ENCODE results near the gene ETV6.

ETV6 gene

DNA sequence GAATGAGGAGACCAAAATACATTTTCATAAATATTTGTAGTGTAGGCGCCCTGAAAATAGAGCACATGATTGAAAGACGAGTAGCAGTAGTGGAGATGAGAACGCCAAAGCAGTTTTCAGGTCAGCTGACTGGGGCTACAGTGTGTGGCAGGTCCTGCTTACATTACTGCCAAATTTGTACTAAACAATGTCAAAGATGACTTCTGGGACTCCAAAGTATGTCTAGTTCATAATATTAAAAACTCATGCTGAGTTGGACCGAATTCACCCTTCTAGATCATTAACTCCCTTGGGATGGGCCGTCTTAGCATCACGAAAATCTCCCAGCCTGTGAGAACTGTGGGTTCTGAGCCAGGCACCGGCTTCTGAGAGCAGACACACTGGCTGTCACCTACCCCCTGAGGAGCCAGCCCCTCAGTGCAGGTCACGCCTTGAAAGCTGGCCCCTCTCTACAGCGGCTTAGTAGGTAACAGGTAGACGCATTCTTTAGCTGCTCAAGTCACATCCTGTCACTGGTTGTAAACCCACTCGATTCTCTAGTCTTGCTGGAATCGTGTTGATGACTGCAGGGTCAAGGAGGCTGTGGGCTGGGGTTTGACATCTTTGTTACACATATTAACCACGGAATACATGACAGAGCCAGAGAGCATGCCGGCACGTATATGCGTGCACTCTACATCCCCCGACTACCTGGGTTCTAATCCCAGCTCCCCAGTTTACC, 210.4 kb downstream of the ETV6 start:
- DNase-seq (ENCODE audit: low read depth): no peak

DNA sequence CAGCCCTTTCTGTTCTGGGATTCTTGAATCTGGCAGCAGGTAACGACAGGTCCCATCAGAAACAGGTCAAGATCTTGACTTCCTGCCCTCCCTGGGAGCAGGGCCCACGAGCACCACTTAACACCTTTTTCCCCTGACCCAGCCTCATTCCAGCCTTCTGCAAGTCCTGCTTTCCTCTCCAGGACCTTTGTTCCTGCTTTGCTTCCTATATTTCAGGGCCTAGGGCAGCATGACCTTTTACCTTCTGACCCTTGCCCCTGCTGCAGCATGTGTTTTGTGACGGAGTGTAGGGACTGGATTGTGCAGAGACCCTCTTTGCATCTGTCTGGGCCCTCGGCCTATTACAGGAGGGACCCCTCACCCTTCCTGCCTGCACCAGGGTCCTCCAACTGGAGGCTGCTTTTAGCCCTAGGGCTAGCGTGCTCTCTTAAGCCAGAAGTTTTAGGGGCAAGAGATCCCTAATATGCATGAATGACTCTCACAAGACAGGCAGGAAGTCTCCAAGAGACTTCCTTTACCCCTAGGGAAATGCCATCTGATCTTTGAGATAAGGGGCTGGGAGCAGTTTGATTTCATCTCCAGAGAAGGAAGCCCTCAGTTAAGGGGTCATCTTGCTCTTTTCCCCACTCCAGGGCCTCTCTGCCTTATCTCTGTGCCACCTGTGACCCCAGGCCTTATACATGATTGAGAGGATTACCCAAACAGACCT, 211.8 kb downstream of the ETV6 start:
- DNase-seq (ENCODE audit: low read depth): no peak

DNA sequence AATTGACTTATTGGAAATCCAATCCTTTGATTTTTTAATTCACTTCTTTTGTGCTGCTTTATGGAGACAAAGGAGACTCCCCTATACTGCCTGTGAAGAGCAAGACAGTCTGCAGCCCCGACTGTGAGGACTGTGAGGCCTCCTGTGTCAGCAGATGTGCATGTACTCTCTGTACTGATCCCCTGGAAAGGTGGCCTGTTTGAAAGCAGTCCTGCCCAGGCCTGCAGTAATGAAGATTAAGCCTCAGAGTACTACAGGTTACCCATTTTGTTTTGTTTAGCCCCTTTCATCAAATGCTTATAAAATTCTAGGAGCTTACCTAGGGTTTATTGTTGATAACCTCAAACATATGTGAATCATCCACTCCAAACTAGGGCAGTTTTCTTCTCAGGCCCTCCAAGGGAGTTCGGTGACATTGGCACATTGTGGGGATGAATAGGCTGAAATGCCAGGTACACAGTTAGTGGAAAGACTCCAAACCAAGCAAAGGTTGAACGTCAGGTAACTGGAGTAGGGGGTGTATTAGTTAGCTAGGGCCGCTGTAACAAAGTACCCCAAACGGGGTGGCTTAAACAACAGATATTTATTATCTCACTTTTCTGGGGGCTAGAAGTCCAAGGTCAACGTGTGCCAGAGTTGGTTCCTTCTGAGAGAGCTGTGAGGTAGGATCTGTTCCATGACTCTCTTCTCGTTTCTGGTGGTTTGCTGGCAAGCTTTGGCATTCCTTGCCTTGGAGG, 212.6 kb downstream of the ETV6 start:
- DNase-seq (ENCODE audit: low read depth): no peak

DNA sequence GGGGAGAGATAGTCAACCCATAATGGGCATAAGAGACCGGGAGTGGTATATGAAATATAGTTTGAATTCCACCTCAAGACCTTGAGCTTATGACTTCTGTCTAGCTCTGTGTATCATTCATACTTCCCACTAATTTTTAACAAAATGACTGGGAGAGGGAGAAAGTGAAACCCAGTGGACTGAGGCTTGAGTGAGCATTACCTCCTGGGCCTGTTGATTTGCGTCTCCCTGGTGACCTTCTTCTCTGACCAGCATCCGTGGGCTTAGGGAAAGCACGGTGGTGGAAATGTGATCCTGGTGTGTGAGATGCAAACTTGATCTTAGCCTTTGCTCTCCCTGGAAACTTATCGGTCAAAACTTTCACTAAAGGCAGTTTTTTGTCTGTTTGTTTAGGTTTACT, 213.3 kb downstream of the ETV6 start:
- no peak for DNase-seq (ENCODE audit: low read depth)

DNA sequence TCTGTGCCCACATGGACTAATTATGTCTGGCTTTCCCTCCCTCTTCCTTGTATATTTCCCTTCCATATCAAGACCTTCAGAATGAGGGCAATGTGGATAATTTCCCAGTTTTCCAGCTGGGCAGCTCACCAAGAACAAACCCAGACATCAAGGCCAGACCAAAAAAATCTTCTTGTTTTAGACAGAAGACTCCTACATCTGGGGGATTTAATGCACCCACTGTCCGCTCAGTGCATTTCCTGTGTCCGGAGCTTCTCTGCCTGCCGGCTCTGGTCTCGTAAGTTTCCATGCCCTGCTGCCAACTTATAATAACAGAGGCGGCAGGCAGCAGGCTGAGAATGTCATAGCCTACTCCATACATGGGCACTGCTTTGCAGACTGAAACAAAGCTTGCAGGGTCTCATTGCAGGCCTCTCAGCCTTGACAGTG, 214.0 kb downstream of the ETV6 start:
- no peak for DNase-seq (ENCODE audit: low read depth)

DNA sequence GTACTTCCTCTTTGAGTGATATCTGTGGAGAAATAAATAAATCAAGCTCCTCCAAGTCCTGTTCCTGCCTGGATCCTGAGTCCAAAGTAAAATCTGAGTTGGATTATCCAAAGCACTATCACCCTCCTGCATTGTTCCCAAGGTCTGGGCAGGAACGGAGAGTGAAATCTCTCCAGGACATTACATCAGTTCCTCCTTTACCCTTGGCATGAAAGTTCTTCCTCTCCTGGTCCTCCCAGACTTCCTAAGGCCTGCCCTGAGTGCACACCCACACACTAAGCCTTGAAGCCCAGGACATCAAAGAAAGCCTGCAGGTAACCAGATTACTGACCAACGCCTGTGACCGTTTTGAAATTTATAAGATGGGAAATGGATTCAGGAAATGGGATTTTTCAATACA, 214.5 kb downstream of the ETV6 start:
- DNase-seq (ENCODE audit: low read depth): no peak

DNA sequence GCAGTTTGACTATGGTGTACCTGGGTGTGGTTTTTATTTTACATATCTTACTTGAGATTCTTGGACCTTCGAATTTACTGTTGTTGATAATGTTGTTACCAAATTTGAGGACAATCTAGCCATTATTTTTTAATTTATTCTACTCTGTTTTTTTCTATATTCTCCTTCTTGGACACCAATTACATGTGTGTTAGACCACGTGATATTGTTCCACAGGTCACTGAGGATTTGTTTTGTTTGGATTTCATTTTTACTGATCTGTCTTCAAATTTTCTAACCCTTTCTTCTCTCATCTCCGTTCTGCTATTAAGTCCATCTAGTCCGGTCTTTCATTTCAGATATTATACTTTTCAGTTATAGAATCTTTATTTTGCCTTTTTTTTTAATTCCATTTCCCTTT, 216.3 kb downstream of the ETV6 start:
- DNase-seq (ENCODE audit: low read depth): no peak

DNA sequence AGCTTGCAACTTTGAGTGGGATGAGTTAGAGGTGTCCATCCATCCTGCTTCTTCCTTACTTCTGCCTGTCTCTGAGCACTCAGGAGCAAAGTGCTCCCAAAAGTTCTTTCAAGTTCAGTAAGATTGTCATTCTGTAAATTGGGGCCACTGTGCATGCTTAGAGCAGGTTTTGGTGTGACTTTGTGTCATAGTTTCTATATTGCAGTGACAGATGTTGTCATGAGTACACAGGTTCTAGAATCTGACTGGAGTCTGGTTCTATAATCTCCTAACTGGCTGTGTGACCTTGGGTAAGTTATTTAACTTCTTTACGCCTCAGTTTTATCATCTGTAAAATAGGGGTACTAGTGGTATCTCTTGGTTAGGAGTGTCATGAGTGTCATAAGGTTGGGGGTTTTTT, 218.6 kb downstream of the ETV6 start:
- DNase-seq (ENCODE audit: low read depth): no peak

DNA sequence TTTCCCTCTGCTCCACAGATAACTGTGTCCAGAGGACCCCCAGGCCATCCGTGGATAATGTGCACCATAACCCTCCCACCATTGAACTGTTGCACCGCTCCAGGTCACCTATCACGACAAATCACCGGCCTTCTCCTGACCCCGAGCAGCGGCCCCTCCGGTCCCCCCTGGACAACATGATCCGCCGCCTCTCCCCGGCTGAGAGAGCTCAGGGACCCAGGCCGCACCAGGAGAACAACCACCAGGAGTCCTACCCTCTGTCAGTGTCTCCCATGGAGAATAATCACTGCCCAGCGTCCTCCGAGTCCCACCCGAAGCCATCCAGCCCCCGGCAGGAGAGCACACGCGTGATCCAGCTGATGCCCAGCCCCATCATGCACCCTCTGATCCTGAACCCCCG, 219.9 kb downstream of the ETV6 start:
- no peak for DNase-seq (ENCODE audit: low read depth)

DNA sequence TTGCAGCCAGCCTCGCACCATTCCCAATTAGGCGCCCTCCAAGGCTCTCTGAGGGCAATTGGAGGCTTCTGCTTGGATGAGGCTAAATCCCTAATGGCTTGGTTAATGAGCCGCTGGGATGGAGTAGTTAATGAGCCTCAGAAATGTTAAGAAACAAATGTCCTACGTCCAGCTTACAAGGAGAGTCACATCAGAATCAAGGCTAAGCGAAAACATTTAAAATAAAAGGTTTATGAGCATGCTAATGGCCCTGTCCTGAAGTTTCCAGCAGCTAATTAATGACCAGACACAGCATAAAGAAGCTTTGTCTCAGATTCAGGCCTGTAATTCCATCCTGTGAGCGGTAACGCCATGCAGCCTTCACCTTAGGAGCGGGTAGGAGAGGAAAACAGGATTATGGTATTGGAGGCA, 220.6 kb downstream of the ETV6 start:
- DNase-seq (ENCODE audit: low read depth): no peak

DNA sequence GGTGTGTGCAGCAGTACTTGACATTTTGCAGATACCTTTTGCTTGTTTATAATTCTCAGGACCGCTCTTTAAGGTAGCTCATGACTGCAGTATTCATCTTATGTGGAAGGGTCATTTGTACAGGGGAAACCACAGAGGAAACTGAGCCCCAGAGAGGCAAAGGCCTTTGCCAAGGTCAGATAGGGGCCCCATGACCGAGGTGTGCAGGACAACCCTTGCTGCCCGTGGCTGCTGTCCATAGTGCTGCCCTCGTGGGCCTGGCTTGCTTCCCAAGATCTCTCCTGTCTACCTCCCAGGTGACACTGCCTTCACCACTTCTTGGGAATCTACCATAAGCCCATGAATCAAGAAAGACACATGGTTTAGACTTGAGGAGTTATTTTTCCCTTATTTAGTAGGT, 222.6 kb downstream of the ETV6 start:
- DNase-seq (ENCODE audit: low read depth): no peak

DNA sequence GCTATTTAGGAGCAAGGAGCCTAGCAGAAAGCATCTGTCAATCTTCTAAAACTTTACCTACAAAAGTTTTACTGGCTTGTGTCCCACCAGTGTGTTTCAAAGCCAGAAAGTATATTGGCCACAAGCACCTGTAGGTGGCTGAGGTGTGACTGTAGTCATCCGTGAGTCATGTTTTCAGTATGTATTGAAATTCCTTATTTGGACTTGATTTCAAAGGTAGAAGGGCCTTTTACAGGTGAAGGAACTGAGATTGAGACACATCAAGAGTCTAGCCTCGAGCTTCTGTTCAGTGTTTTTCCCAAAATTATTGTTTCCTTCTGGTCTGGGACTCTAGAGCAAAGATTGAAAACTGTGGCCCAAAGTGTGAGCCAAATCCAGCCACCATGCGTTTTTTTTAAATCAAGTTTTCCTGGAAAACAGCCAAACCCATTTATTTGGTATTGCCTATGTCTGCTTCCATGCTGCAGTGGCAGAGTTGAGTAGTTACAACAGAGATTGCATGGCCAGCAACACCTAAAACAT, 226.0 kb downstream of the ETV6 start:
- DNase-seq (ENCODE audit: low read depth): peak; percentile 13

DNA sequence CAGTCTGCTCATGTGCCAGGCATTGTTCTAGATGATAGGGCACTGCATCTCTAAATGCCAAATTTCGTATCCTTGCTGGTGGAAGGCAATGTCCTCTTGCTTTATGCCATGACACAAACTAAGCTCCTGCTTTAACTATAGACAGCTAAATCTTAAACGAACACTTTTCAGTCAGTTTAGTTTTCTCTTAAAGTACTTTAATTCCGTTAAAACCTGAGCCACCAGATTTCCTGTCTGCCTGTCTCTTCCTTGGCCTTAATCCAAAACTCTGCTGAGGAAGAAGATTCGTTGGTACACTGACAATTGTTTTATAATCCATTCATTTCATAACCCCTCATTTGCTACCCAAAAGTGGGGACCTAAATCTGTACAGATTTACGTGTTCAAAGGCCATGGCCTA, 226.8 kb downstream of the ETV6 start:
- DNase-seq (ENCODE audit: low read depth): no peak

DNA sequence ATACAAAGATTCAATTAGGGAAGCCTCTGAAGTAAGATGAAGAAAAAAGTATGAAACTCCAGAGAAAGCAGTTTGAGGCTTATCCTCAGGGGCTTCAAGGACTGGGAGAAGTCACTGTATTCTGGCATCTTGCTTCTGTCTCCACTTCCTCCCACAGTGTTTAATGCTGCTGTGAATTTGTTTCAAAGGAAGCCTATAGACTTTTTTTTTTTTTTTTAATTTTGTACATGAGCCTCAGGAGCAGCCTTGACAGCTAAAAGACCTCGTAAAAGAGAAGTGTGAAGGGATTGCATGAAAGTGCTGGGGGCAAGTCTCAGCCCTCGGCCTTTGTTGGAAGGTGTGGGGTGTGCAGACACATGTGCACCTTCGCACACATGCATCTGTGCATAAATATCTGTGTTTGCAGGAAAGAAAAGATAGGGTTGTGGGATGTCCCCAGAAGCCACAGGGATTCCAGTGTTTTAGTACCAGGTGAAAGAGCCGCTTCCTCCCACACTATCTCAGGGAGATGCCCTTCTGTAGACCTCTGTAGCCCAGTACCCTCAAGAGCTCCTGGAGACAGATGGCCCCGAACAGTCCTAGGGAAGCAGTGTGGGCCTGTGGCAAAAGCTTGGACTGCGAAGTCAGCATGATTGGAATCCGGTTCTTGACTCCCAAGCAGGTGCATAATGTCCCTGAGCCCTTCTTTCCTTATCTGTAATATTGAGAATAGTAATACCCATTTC, 227.8 kb downstream of the ETV6 start:
- DNase-seq (ENCODE audit: low read depth): no peak

DNA sequence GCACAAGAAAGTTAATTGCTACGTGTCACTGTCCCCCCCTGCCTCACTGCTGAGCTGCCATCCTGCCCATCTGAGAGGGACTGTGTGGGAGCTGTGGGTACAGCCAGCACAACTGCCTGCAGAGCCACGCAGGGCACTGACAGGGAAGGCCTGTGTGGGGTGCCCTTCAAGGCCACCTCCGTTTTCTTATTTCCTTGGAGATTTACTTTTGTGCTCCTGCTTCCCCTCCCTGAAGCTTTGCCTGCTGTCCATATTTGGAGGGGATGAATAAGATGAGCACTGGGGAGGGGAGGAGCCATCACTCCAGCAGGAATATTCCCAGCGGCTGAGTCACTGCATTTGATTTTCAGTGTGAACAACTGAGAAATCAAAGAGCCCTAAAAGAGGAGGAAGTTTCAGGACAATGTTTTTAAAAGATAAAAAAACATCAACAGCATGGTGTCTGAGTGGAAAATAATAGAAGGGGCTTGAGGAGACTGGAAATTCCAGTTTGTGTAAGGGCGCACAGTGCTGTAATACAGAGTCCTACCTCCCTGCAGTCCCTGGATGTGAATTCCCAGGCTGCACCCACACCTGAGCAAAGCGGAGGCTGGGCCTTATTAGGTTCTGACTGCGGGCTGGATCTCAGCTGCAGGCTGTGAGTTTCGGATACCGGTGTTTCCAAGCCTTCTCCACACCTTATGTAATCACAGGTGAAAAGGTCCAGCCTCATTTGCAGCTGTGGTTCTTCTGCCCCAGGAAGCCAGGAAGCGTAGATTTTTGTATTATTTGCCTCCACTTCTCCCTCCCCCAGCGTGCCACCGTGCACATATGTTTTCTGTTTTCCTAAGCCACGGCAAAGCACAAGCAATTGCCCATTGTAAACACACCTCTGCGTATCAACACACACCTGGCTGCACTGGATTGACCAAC, 228.7 kb downstream of the ETV6 start:
- DNase-seq (ENCODE audit: low read depth): no peak

DNA sequence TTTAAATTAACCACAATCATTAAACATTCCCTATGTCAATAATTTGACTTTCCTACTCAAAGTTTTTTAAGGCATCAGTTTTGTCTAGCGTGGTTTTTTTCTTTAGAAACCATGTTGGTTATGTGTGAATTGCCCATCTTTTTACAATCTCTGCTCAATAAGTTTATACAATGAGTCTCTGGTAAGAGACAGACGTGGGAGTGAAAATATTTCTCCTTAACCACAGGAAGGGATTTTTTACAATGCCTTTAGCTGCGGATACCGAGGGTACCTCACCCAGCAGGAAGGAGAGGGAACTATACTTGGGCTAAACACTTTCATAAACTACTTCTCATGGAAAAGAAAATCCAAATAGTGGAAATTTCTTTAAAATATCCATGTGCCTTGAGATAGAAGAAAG, 229.8 kb downstream of the ETV6 start:
- no peak for DNase-seq (ENCODE audit: low read depth)

DNA sequence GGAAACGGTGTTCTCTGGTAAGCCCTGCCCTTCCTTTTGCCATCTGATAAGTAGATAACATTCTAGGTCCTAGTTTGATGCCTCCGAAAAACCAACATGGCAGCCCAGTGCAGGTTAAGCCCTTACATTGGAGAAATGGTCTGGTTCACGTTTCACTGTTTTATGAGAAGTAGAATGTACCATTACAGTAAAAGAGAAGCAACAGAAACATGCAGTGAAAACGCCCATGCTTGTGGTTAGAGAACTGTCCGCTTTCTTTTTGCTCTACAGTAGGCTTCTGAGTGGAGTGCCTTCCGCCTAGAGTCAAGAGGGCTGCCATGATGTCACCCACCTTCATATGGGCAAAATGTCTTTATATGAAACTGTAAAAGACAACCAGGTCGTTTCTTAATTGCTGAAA, 230.9 kb downstream of the ETV6 start:
- DNase-seq (ENCODE audit: low read depth): no peak

DNA sequence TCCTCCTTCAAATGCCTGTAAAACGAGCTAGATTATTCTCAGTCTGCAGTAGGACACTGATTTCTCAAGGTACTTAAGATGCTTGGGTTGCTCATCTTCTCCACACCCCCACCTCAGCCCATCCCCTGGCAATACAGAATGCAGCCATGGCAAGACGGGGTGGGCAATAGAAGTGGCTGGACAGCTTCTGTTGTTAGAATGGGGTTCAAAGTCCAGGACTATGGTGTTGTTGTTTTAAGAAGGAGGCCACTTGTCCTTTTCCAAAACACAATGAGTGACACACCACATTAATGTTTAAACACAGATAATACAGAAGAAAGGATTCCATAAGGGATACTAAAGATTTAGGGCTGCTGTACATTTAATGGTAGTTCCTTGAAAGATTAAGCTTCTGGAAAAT, 232.4 kb downstream of the ETV6 start:
- no peak for DNase-seq (ENCODE audit: low read depth)

DNA sequence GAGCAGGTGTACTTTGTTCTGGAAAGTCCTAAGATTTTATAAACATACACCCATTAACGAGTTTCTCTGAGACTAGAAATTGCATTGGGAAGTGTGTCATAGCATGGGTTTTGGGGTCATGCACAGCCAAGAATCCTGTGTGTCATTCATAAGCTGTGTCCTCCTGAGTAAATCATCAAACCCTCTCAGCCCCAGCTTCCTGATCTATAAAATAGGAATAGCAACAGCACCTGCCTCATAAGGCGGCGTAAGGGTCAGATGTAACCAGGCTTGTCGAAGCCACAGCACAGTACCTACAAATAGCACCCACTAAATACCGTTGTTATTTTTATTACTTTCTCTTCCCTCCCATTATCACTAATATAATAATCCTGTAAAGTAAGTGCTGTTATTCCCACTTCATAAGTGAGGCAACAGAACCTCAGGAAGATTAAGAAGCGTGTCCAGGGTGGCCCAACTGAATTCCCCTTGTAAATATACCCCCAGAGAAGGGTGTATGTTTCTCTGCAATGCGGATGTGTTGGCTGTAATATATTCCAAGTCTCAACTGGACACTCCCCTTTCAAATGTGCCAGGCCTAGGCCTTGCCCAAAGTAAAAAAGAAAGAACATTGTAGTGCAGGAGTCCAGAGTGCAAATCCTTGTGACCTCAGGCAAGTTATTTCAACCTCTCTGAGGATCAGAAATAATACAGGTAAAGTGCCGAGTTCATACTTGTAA, 233.0 kb downstream of the ETV6 start:
- DNase-seq (ENCODE audit: low read depth): no peak

DNA sequence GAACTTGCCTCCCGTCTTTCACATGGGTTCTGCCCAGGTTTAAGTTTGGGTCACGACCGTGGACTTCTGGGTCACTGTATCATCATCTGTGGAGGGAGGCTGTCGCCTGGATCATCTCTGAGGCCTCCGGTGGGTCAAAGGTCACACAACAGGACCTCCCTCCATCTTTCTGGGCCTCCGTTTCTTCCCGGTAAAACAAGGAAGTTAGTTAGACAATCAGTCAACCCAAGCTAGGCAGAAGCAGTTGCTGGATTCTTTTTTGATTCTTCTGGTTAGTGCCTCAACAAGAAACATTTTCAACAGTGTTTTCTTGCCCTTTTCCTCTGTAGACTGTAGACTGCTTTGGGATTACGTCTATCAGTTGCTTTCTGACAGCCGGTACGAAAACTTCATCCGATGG, 234.6 kb downstream of the ETV6 start:
- no peak for DNase-seq (ENCODE audit: low read depth)

DNA sequence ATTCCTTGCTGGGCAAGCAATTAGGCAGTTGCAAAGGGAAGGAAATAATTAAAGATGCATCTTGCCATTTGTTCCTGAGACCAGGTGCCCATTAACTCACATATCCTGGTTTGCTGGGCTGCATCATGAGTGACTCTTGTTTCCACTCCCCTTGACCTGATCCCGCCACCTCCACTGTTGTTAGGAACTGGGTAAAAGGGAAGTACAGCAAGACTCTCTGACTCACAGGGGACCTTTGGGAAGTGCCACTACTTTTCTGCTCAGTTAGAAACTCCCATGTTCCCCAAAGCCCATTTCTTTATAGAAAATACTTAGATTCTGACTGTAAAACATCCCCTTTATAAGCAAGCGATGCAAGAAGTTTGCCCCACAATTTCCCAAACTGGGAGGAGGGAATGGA, 235.2 kb downstream of the ETV6 start:
- no peak for DNase-seq (ENCODE audit: low read depth)
